Activated T-helper 1 cell treated with anti-CD3 and anti-CD28 coated beads, Interleukin-12 subunit alpha, Interleukin-12 subunit beta, Interleukin-2, Interleukin-4 antibody, amounts not matched to agents 30 ng/mL and 10 ng/mL and 1 ng/mL, durations not matched to agents 14 hours and 24 hours and 36 hours (primary cell): ENCODE data around the gene NPY5R. TPM values are rescaled to one million over a fixed set of nuclear protein-coding genes. Genes with fewer than 3 reads are reported as not detected.

Source experiments
- DNase-seq: peaks from one replicate; pipeline ENCODE4 v3.0.0; 2021; ENCODE audit warnings: low spot score
- H3K27ac Mint-ChIP-seq: one replicate; pipeline ENCODE4 v1.8.0; 2021; ENCODE audit warnings: mild to moderate bottlenecking, mixed read lengths
- H3K27me3 Mint-ChIP-seq: one replicate; pipeline ENCODE4 v1.8.0; 2022; ENCODE audit warnings: mild to moderate bottlenecking, moderate library complexity, mixed read lengths; ENCODE audit not compliant: insufficient read depth
- H3K36me3 Mint-ChIP-seq: one replicate; pipeline ENCODE4 v1.8.0; 2021; ENCODE audit warnings: low read depth, mixed read lengths
- H3K4me1 Mint-ChIP-seq: one replicate; pipeline ENCODE4 v1.8.0; 2021; ENCODE audit warnings: low read depth, mixed read lengths
- H3K4me3 Mint-ChIP-seq: one replicate; pipeline ENCODE4 v1.8.0; 2021; ENCODE audit warnings: mild to moderate bottlenecking, moderate library complexity, mixed read lengths
- H3K9me3 Mint-ChIP-seq: one replicate; pipeline ENCODE4 v1.8.0; 2021; ENCODE audit warnings: mixed read lengths
- intact Hi-C: fragments of 100-400 bp; cut with micrococcal nuclease; formaldehyde crosslinking; loops from one replicate; pipeline ENCODE4 v1.15.1; 2024
- total RNA-seq: library from RNA; stranded (reverse); gene quantifications from 2 replicates; pipeline ENCODE4 v1.2.3, GENCODE V29; 2022

NPY5R gene
- total RNA-seq, result not detected in 2 replicates

DNA sequence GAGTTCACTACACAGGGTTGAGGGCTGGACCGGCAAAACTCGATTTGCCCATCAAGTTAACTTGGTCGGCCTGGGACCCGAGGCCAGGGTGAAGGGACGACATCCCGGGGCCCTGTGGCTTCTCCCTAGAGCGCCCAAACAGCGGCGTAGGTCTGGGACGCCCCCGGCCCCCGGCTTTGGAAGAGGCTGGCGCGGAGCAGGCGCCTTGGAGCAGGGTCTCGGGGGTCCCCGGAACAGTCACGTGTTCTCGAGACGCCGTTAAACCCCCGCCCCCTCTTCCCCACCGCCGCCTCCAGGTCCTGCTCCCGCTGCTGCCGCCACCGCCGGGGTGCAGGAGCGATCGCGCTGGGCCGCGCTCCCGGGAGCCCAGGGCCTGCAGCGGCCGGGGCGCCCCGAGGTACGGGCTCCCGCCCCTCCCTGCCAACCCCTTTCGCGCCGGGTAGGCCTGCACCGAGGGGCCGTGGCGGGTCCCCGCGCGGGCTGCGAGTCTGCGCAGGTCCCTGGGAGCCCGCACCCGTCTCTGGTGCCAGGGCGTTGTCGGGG, at the start of gene NPY5R:
Gene NPY5R, plus strand, starts transcription at position 289 of the 543 bp plus-strand sequence. CDS start 6,382 bp downstream, outside the sequence.
- Mint-ChIP-seq H3K27me3 (peaks cover 28% of the 10 kb centered on the region), H3K4me1 (no peaks in the 10 kb centered on the region), H3K36me3 (no peaks in the 10 kb centered on the region), H3K27ac (no peak within 1 kb of the TSS), H3K4me3 (no peak within 1 kb of the TSS), H3K9me3 (no peaks in the 10 kb centered on the region)
- DNase-seq, result no peak
- intact Hi-C loops, result no loop called here

DNA sequence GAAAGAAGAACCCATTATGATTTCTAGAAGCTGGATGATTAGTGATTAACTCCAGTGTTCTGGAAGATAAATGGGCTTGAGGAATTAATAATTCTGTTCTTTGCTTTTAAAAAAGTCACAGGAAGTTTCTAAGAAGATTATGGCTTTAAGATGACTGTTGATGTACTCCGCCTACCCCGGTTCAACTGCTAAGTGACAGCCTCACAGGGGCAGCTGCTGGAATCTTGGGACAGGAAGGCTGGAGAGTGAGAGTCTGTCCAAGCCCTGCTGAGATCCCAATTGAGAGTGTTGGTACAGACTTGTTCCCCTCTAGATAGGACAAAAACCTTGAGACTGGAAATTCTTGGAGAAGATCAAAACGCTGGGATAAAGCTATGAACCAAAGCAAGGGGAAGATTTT, 48.6 kb upstream of the NPY5R start:
- no peak overlapping the region for H3K27ac Mint-ChIP-seq
- intact Hi-C loops, result no loop called here
- no peaks in the 10 kb centered on the region for H3K9me3 Mint-ChIP-seq
- no peaks in the 10 kb centered on the region for H3K4me1 Mint-ChIP-seq
- H3K27me3 Mint-ChIP-seq, result no peaks in the 10 kb centered on the region
- no peak for DNase-seq
- no peak overlapping the region for H3K4me3 Mint-ChIP-seq
- no peaks in the 10 kb centered on the region for H3K36me3 Mint-ChIP-seq

DNA sequence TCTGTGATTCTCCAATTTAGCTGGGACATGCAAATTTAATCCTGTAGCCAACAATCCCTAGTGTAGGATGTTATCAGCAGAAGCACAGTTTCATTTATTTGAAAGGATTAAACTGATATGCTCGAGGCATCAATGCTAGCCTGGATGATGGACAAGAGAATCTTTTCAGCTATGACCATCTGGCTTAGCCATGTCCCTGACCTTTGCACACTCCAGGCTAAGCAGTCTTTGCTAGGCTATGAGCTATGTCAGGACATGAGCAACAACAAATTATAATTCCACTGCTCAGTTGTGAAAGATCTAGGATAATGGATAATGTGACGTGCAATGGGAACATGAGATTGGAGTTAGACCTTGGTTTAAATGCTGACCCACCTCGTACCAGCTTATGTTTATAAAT, 43.2 kb upstream of the NPY5R start:
- Mint-ChIP-seq H3K4me3 (no peak overlapping the region), H3K36me3 (no peaks in the 10 kb centered on the region), H3K9me3 (no peaks in the 10 kb centered on the region), H3K27me3 (no peaks in the 10 kb centered on the region), H3K27ac (no peak overlapping the region), H3K4me1 (no peaks in the 10 kb centered on the region)
- intact Hi-C loops, result no loop called here
- DNase-seq, result no peak

DNA sequence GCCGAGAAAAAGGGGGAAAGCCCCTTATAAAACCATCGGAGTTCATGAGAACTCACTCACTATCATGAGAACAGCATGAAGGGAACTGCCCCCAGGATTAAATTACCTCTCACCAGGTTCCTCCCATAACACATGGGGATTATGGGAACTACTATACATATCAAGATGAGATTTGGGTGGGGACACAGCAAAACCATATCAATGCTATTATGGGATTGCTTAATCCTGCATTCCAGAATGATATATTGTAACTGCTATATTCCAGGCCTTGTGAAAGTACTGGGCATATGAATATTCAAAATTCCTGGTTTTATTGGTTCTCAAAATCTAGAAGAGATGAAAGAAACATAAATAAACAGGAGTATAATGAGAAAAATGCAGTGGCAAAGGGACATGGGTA, 40.6 kb upstream of the NPY5R start:
- Mint-ChIP-seq H3K4me1 (no peaks in the 10 kb centered on the region), H3K9me3 (no peaks in the 10 kb centered on the region), H3K27me3 (no peaks in the 10 kb centered on the region), H3K4me3 (no peak overlapping the region), H3K27ac (no peak overlapping the region), H3K36me3 (no peaks in the 10 kb centered on the region)
- DNase-seq, result no peak
- intact Hi-C loops, result no loop called here

DNA sequence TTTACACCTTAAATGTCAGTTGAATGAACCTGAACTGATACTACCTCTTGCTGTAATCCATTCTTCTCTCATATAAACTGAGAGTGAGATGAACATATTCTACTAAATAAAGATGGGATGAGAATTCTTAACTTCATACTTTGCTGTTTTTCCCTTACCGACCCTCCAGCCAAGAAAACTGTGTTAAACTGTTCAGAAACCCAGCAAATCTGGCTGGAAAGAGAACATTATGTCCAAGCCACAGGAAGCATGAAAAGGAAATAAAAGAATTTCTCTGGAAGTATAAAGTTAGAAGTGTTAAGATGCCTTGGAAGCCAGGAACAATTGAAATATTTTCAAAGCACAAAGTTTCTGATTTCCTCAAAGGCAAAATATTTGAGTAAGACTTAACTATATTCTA, 34.2 kb upstream of the NPY5R start:
- no peaks in the 10 kb centered on the region for H3K27me3 Mint-ChIP-seq
- no peak for DNase-seq
- no peak overlapping the region for H3K27ac Mint-ChIP-seq
- intact Hi-C loops, result no loop called here
- H3K4me3 Mint-ChIP-seq, result no peak overlapping the region
- H3K36me3 Mint-ChIP-seq, result no peaks in the 10 kb centered on the region
- no peaks in the 10 kb centered on the region for H3K4me1 Mint-ChIP-seq
- H3K9me3 Mint-ChIP-seq, result no peaks in the 10 kb centered on the region

DNA sequence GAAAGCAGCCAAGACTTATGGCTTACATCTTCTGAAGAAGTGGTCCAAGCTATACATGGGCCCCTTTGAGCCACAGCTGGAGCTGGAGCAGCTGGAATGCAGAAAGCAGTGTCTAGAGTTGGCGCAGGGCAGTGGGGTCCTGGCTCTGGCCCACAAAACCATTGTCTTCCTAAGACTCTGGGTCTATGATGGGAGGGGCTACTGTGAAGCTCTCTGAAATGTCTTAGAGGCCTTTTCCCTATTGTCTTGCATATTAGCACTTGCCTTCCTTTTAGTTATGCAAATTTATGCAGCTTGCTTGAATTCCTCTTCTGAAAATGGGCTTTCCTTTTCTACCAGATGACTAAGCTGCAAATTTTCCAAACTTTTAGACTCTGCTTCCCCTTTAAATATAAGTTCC, 26.6 kb upstream of the NPY5R start:
- intact Hi-C loops, result no loop called here
- no peak overlapping the region for H3K27ac Mint-ChIP-seq
- no peaks in the 10 kb centered on the region for H3K27me3 Mint-ChIP-seq
- H3K4me3 Mint-ChIP-seq, result no peak overlapping the region
- H3K4me1 Mint-ChIP-seq, result no peaks in the 10 kb centered on the region
- DNase-seq, result no peak
- H3K9me3 Mint-ChIP-seq, result peaks cover 9% of the 10 kb centered on the region
- H3K36me3 Mint-ChIP-seq, result no peaks in the 10 kb centered on the region

DNA sequence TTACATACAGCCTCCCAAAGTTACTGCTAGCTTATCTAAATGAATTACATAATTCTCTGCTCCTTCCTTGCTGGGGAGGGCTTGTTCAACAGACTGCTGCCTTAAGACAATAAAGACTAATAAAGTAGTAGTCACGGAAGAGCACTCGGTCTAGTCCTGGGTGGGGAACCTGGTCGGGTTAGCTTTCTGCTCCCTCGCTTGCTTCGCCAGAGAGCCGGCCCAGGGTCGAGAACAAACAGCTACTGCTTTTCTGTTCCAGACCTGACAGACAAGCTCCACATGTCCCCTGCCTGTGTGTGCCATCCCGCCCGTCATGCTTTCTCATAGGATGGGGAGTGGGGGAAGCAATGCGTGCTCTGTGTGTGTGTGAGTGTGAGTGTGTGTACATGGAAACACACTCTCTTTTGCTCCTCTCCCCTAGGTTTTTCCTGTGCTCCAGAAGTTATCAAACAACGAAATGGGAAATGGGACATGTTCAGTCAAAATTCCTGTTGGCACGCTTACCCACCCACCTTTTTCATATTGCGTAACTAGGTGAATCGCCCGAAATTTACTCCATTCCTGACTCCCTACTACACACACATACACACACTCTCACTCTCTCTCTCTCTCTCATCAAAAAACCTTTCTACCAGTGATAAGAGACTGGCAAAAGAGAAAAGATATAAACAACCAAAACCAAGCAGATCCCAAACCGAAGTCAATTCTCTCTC, 12.6 kb upstream of the NPY5R start:
- H3K27ac Mint-ChIP-seq, result no peak overlapping the region
- H3K4me3 Mint-ChIP-seq, result no peak overlapping the region
- peaks cover 10% of the 10 kb centered on the region for H3K4me1 Mint-ChIP-seq
- intact Hi-C loops, result no loop called here
- H3K27me3 Mint-ChIP-seq, result peaks cover 48% of the 10 kb centered on the region
- DNase-seq, result no peak
- no peaks in the 10 kb centered on the region for H3K9me3 Mint-ChIP-seq
- no peaks in the 10 kb centered on the region for H3K36me3 Mint-ChIP-seq

DNA sequence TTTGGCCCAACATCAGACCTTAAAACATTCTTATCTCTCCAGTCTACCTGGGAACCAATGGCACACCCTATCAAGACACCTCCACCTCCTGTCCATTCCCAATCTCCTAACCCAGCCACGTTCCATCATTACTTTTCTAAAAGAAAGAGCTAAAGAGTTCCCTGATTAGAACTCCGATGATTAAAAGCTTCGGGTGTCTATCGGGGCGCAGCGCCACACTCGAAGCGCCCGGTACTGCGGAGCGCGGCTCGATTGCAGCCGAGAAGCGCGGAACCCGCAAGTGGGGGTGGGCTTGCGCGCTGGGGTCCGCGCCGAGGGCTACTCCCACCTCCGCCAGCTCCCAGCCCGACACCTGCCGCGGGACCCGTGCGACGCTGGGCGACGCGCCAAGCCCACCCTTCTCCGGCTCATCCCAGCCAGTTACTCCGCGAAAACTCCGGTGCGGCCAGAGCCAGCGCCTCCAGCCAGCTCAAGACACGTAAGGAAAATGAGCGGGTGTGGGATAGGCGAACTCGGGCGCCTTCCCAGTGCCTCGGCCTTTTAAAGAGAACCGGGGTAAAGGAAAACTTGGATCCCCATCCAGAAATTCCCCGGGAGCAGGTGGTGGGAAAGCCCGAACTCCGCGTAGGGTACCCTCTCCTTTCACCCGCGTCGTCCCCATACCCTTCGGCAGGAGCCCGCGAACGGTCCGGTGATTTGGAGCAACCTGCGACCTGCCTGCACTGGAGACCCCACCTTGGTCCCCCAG, 11.9 kb upstream of the NPY5R start:
- Mint-ChIP-seq H3K27me3 (peaks cover 48% of the 10 kb centered on the region), H3K4me3 (no peak overlapping the region), H3K36me3 (no peaks in the 10 kb centered on the region)

DNA sequence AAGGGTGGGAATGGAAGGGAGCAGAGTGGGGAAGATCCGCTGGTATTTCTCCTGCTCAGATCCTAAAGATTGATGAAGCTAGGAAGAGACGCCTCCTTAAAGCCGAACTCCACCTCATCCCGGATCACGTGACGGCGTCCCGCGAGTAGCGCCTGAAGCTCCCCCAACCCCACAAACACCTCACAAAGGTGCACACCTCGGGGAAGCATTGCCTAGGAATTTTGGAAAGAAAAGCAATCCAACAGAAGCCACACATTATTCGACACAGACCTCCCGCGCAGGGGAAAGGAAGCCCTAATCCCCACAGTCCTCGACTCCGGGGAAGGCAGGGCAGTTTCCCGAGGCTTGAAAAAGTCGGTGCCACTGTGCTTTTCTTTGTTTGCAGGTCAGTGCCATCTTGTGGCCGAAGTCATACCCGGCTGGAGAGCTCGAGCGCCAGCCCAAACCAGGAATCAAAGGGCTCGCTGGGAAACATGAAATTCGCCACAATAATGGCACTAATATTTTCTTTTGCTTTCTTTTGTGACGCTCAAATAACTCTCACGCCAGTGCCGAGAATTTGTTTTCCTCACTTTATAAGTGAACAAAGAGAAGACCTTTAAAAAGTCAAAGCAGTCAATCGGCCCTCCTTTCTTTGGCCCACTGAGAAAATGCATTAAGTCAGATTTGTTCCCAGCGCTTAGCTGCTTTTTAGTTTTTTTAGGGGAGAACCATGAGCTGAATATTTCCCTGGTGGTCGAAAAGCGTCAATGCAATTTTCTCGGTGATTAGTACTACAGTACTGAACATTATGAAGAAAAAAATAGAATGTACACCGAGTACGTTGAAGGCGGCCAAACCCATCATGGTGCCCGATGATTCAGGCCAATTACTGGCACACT, 10.9 kb upstream of the NPY5R start, which contains the start of gene NPY1R:
Gene NPY1R, minus strand, starts transcription at position 71 of the 881 bp plus-strand sequence. CDS start 6,042 bp downstream, outside the sequence.
- Mint-ChIP-seq H3K9me3 (no peaks in the 10 kb centered on the region), H3K27ac (no peak within 1 kb of the TSS), H3K27me3 (peaks cover 47% of the 10 kb centered on the region), H3K36me3 (no peaks in the 10 kb centered on the region), H3K4me3 (peak within 1 kb of the TSS; percentile 69), H3K4me1 (peaks cover 10% of the 10 kb centered on the region)
- DNase-seq, result peak; percentile 1
- intact Hi-C loops, result loop anchor here (1.0 kb wide), 2 partner anchors 225 to 835 kb away; no protein-coding TSS in a partner anchor

More for the DNA sequence above, 11.9 kb upstream of the NPY5R start:
- intact Hi-C loops, result loop anchor here (1.0 kb wide), 2 partner anchors 225 to 835 kb away; no protein-coding TSS in a partner anchor
- H3K4me1 Mint-ChIP-seq, result peaks cover 10% of the 10 kb centered on the region
- no peak for DNase-seq
- no peak overlapping the region for H3K27ac Mint-ChIP-seq
- H3K9me3 Mint-ChIP-seq, result no peaks in the 10 kb centered on the region

DNA sequence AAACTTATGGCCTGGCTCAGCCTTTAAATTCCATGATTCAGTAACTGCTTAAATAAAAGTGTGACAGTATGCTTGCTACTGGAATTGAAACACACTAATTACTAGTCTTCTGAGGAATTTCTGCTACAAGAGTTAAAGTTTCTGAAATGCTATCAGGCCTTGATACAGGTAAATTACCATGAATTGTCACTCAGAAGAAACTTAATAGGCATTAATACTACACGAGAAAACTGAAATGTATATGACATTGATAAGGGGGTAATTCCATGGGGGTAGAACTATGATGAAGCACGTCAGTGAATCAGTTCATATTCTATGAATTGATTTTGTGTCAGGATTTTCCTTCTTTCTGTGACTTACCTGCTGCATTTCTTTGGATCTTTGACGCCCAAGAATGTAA, 8.3 kb upstream of the NPY5R start:
- H3K4me1 Mint-ChIP-seq, result peaks cover 10% of the 10 kb centered on the region
- peaks cover 35% of the 10 kb centered on the region for H3K27me3 Mint-ChIP-seq
- H3K27ac Mint-ChIP-seq, result no peak overlapping the region
- no peak overlapping the region for H3K4me3 Mint-ChIP-seq
- DNase-seq, result no peak
- H3K9me3 Mint-ChIP-seq, result no peaks in the 10 kb centered on the region
- H3K36me3 Mint-ChIP-seq, result no peaks in the 10 kb centered on the region
- intact Hi-C loops, result no loop called here

DNA sequence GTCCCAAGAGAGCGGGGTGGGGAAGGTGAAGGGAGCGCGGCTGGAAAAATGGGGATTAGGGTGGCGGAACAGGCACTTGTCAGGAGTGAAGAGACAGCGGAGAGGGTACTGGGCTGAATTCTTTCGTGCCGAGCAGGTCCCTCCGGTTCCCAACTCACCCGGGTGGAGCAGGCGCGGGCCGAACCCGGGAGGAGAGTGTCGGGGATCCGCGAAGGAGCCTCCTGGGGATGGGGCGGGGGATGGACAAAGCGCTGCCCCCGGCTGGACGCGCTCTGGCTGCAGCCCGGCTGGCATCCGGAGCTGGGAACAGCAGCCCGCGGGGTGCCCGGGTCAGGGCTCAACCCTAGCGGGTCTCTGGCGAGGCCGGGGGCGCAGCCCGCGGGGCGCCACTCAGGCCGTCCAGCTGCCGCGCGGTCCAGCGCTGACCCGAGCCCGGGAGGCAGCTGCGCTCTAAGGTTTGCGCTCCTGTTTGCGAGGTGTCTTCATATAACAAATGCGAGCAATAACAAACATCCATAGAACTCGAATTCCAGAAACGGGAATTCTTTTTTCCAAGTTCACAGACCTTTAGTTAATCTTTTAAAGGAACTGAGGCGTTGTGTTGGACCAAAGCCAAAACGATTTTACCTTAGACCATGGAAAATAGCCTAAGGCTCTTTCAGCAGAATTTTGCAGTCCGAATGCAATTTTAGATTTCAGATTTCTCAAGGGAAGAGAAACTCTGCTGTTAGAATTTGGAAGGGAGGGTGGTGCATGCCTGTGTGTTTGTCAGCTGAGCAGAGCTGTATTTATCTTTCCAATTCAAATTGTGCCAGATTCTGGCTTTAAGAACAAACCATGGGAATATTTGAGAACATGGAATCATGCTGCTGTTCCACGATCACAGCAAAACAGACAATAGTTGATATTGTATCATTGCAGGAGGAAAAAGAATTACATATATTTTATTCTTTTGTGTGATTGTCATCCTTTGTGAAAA, 744 bp downstream of the NPY5R start:
- intact Hi-C loops, result no loop called here
- Mint-ChIP-seq H3K4me3 (no peak overlapping the region), H3K9me3 (no peaks in the 10 kb centered on the region), H3K27ac (no peak overlapping the region), H3K4me1 (no peaks in the 10 kb centered on the region), H3K27me3 (peaks cover 27% of the 10 kb centered on the region), H3K36me3 (no peaks in the 10 kb centered on the region)
- DNase-seq, result no peak
